ENCODE results near the gene ZNF436.
"Not testable (repeated sequence)": the region's sequence is repeated elsewhere in the genome, so short reads cannot be mapped to it uniquely, and the experiment has no call there.

The ZNF436 gene

GRCh38 chr1:23389837-23390321 lies 20.2 kb upstream of the ZNF436 start:
- DNase-seq = no peak

- no peak for DNase-seq
These were observed 17.9 kb upstream of the ZNF436 start for GRCh38 chr1:23387494-23387893.

- no peak for DNase-seq
These were observed 15.5 kb upstream of the ZNF436 start for GRCh38 chr1:23385119-23385621.

GRCh38 chr1:23384312-23385058 lies 14.8 kb upstream of the ZNF436 start:
- no peak for DNase-seq

GRCh38 chr1:23383577-23384311 lies 14.1 kb upstream of the ZNF436 start:
- no peak for DNase-seq

- DNase-seq = no peak
These were observed 11.7 kb upstream of the ZNF436 start for GRCh38 chr1:23381233-23381885.

- DNase-seq = no peak
These were observed 11.1 kb upstream of the ZNF436 start for GRCh38 chr1:23380719-23381118.

GRCh38 chr1:23380236-23380635 lies 10.6 kb upstream of the ZNF436 start:
- DNase-seq = not testable (repeated sequence)

- DNase-seq = no peak
These were observed 7.5 kb upstream of the ZNF436 start for GRCh38 chr1:23376890-23377811.

GRCh38 chr1:23374079-23374735 lies 4.6 kb upstream of the ZNF436 start:
- not testable (repeated sequence) for DNase-seq

- DNase-seq = no peak
These were observed 2.6 kb upstream of the ZNF436 start for GRCh38 chr1:23371987-23372880.

GRCh38 chr1:23370709-23371584 lies 1.3 kb upstream of the ZNF436 start:
- no peak for DNase-seq

GRCh38 chr1:23370330-23370708 lies 683 bp upstream of the ZNF436 start:
- DNase-seq = no peak

GRCh38 chr1:23368562-23369334 lies 888 bp downstream of the ZNF436 start:
- DNase-seq = peak; percentile 79

- DNase-seq = peak; percentile 97
These were observed 1.7 kb downstream of the ZNF436 start for GRCh38 chr1:23367791-23368561.

- no peak for DNase-seq
These were observed 2.2 kb downstream of the ZNF436 start for GRCh38 chr1:23367451-23367790.

- no peak for DNase-seq
These were observed 3.0 kb downstream of the ZNF436 start for GRCh38 chr1:23366598-23366997.

- no peak for DNase-seq
These were observed 3.5 kb downstream of the ZNF436 start for GRCh38 chr1:23366146-23366545.
